ENCODE data around the gene RASA3.

RASA3 gene

DNA sequence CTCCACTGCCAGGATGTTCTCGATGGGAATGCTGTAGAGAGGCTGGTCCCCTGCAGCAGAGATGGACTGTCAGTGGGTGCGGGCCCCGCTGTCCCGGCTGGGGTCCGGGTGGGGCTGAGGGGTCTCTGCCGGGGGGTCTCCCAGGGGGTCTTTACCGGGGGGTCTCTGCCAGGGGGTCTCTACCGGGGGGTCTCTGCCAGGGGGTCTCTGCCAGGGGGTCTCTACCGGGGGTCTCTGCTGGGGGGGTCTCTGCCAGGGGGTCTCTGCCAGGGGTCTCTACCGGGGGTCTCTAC lies 132.9 kb downstream of the RASA3 start:
- POLR2A ChIA-PET = no interaction called here
- no peak for DNase-seq (ENCODE audit: low read depth, low spot score)
- TF ChIP-seq, protein P1, sequence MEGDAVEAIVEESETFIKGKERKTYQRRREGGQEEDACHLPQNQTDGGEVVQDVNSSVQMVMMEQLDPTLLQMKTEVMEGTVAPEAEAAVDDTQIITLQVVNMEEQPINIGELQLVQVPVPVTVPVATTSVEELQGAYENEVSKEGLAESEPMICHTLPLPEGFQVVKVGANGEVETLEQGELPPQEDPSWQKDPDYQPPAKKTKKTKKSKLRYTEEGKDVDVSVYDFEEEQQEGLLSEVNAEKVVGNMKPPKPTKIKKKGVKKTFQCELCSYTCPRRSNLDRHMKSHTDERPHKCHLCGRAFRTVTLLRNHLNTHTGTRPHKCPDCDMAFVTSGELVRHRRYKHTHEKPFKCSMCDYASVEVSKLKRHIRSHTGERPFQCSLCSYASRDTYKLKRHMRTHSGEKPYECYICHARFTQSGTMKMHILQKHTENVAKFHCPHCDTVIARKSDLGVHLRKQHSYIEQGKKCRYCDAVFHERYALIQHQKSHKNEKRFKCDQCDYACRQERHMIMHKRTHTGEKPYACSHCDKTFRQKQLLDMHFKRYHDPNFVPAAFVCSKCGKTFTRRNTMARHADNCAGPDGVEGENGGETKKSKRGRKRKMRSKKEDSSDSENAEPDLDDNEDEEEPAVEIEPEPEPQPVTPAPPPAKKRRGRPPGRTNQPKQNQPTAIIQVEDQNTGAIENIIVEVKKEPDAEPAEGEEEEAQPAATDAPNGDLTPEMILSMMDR (IDR thresholded peaks at IDR 0.05; ENCODE audit: insufficient read depth, low read length, missing control alignments) = no peak
- no peak overlapping the region for H3K4me3 ChIP-seq (ENCODE audit: low read depth, low read length)
- CTCF ChIA-PET = no interaction called here

DNA sequence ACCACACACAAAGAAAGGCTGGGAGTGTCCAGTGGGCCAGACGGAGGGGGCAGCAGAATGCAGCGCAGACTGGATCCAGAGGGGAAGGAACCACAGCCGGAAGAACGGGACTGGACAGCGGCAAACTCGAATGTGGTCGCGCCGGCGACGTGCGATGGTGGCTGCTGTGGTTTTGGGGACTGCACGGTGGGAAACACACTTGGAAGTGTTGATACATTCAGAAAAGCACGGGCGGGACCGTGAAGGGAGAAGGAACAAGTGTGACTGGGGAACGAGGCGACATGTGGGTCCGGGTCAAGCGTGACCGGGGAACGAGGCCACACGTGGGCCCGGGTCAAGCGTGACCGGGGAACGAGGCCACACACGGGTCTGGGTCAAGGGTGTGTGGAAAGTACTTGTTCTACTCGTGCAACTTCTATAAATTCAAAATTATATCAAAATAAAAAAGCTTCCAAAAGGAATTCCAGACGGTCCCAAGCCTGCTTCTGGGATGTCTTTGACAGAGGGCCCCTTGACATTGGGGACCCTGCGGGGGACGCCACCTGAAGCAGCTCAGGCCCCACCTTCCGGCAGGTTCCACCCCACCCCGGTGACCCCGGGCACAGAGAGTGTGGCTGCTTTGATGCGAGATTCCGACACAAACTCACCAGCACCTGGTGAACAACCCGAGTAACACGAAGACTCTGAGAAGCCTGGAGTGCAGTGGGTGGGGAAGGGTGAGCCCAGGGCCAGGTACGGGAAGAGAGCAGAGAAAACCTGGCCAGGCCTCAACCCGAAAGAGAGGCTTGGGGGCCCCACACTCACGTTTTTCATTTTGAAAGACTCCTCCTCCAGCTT lies 133.4 kb downstream of the RASA3 start:
- POLR2A ChIA-PET = no interaction called here
- TF ChIP-seq, protein P1 (IDR thresholded peaks at IDR 0.05; ENCODE audit: insufficient read depth, low read length, missing control alignments) = no peak
- DNase-seq (ENCODE audit: low read depth, low spot score) = no peak
- H3K4me3 ChIP-seq (ENCODE audit: low read depth, low read length) = no peak overlapping the region
- CTCF ChIA-PET = no interaction called here

DNA sequence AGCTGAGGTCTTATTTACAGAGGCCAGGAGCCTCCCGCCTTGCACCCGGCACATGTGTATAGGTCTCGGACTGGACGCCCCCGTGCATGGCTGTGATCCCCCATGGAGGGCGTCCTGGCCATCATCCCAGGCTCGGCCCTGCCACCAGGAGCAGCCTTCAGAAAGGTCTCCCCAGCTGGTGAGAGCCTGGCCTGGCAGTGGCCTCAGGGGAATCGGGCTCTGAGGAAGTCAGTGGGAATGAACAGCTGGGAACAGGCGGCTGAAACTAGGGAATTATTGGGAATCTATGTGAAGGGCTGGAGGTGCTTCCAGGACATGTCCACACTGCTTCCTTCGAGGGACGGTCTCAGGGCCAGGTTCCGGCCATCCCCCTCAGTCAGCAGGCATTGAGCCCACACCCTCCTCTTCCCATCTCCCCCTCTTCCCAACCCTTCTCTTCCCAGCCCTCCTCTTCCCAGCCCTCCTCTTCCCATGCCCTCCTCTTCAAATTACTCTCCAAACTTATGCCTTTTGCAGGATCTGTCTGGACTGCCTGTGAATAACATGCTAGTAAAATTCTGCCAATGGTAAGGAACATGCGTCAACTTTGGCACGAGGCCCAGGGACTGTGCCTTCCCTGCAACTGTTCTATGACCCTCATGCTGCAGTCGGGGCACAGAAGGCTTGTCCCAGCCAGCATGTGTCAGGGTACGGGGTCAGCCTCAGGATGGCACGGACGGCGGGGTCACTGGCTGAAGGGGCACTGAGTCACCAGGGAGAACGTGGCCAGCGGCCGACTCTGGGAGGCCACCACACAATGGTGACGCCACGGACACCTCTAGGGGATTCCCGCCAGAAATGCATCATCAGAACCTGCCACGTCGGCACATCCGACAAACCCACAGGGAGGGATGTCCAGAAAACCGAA lies 134.3 kb downstream of the RASA3 start:
- ChIA-PET POLR2A (no interaction called here), CTCF (no interaction called here)
- no peak overlapping the region for H3K4me3 ChIP-seq (ENCODE audit: low read depth, low read length)
- DNase-seq (ENCODE audit: low read depth, low spot score) = no peak
- TF ChIP-seq, protein P1 (IDR thresholded peaks at IDR 0.05; ENCODE audit: insufficient read depth, low read length, missing control alignments) = no peak

DNA sequence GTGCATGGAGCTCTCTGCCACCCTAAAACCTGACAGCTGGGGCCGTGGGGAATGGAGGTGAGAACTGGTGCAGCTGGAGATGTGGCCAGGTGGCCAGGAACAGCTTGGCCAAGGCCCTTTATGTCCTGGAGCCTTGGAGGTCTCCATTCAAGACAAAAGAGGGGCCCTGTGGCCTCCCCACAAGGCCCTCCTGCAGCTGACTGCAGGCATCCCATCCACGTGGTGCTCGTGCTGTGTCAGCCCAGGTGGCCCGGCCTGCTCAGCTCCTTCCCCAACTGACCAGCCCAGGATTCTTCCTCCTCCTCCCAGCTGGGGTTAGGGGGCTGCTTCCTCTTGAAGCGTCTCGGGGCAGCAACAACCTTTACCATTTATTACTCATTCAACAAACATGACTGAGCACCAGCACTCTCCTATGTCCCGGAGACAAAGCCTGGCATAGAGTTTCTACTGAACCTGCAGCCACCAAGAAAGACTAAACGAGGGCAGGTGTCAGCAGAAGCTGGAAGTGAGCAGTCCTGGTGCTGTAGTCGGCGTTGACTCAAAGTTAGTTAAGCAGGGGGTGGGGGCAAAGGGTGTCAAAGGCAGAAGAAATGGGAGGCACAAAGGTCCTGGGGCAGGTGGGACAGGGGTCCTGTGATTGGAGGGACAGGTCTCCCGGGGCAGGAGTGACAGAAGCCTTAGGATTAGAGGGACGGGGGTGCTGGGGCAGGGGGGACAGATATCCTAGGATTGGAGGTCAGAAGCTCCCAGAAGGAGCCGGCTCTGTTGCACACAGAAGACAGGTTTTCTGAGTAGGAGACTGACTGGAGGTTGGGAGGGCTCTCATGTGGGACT lies 135.3 kb downstream of the RASA3 start:
- DNase-seq (ENCODE audit: low read depth, low spot score) = no peak
- no peak overlapping the region for H3K4me3 ChIP-seq (ENCODE audit: low read depth, low read length)
- TF ChIP-seq, protein P1 (IDR thresholded peaks at IDR 0.05; ENCODE audit: insufficient read depth, low read length, missing control alignments) = no peak
- CTCF ChIA-PET = interaction anchor here (0.6 kb wide), 1 partner anchor 128 kb away, joined by 3 read pairs; no protein-coding TSS in a partner anchor
- POLR2A ChIA-PET = no interaction called here

DNA sequence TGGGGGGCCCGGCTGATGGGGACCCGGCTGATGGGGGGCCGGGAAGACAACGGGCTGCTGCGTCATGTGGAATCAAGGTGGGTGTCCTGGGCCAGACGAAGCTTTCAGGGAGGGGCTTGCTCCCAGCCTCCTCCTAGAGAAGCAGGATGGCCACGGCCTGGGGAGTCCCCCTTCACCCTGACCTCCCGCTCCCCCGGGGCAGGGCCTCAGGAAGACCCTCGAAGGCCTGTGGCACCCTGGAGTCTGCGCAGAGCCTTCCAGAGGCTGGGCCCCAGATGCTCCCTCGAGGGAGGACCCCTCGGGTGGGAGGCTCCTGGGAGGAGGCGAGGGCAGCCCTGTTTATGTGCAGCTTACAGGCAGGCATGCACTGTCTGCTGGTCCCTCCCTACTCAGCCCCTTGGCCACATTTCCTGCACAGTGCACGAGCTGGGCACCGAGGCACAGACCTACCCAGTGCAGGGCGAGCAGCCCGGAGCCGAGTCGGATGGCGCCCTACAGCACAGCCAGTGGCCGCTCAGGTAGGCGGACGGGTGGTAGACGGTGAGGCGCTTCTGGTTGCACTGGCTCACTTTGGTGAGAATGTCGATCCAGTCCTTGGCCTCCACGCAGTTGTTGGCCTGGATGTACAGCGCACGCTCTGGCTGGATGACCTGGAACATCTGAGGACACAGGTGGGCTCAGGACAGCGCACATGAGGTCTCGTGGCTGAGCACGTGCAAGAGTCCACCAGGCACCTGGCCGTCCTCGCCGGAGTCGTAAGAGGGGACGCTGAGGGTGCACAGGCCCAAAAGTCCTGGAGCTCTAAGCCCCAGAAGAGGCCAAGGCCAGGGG lies 136.1 kb downstream of the RASA3 start:
- no peak overlapping the region for H3K4me3 ChIP-seq (ENCODE audit: low read depth, low read length)
- ChIA-PET POLR2A (no interaction called here), CTCF (interaction anchor here (0.6 kb wide), 1 partner anchor 129 kb away, joined by 3 read pairs; no protein-coding TSS in a partner anchor)
- TF ChIP-seq, protein P1 (IDR thresholded peaks at IDR 0.05; ENCODE audit: insufficient read depth, low read length, missing control alignments) = no peak
- no peak for DNase-seq (ENCODE audit: low read depth, low spot score)

All from AG04449 (cell line).